Measurements from ENCODE around the gene GRPEL2.

DNA sequence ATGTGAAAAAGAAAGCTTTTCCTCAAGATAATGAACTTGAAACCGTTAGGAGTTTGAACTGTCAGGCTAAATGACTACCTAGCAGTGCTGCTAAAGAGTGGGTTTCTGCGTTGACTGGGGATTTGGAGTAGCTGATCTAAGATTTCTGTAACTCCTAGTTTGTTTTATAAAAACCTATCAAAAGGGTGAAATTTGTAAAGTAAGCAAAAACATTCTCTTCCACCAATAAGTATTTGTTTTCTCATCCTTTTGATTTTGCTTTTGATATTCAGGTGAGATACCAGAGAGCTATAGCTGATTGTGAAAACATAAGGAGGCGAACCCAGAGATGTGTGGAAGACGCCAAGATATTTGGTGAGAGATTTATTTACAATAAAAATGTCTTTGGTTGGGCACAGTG lies 4.1 kb downstream of the GRPEL2 start:
- TF ChIP-seq POLR2A (IDR thresholded peaks at IDR 0.05), result no peak
- TF ChIP-seq, protein P1, sequence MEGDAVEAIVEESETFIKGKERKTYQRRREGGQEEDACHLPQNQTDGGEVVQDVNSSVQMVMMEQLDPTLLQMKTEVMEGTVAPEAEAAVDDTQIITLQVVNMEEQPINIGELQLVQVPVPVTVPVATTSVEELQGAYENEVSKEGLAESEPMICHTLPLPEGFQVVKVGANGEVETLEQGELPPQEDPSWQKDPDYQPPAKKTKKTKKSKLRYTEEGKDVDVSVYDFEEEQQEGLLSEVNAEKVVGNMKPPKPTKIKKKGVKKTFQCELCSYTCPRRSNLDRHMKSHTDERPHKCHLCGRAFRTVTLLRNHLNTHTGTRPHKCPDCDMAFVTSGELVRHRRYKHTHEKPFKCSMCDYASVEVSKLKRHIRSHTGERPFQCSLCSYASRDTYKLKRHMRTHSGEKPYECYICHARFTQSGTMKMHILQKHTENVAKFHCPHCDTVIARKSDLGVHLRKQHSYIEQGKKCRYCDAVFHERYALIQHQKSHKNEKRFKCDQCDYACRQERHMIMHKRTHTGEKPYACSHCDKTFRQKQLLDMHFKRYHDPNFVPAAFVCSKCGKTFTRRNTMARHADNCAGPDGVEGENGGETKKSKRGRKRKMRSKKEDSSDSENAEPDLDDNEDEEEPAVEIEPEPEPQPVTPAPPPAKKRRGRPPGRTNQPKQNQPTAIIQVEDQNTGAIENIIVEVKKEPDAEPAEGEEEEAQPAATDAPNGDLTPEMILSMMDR (IDR thresholded peaks at IDR 0.05), result no peak

Measured in upper lobe of left lung (tissue), 4 donors.